Common myeloid progenitor, CD34-positive (primary cell): ENCODE measurements around the gene MYH4.

Experiments used
- CTCF ChIA-PET: fragments of 350-600 bp; sonication (Branson Sonifier 250); formaldehyde crosslinking; loops from one replicate; lab custom pipeline; 2021; ENCODE audit warnings: antibody characterized with exemption; lab: Charles Lee
- POLR2A ChIA-PET: fragments of 350-600 bp; sonication (Branson Sonifier 250); formaldehyde crosslinking; loops from one replicate; lab custom pipeline; 2021; ENCODE audit warnings: antibody characterized with exemption; lab: Charles Lee
- DNase-seq, 3 donors: peaks; one replicate each; pipeline versions ENCODE4 v3.0.0 to v3.0.0-alpha.2; 2013
- H3K27ac ChIP-seq, 2 experiments: 1 replicate in 1 of 2; 2 replicates in 1 of 2; pipeline ENCODE4 v1.7.0; 2013; ENCODE audit warnings: inconsistent platforms in 2 of 2, low read length in 2 of 2, mild to moderate bottlenecking in 2 of 2, low read depth in 1 of 2, moderate library complexity in 1 of 2; ENCODE audit not compliant: severe bottlenecking in 2 of 2, insufficient read depth in 1 of 2, poor library complexity in 1 of 2
- H3K27me3 ChIP-seq, 5 experiments: replicated peaks in 2 of 5; 1 replicate in 3 of 5; 2 replicates in 2 of 5; pipeline versions ENCODE4 v1.6.1 to v1.7.0; 2013; ENCODE audit warnings: low read length in 4 of 5, mild to moderate bottlenecking in 2 of 5, moderate library complexity in 2 of 5, inconsistent platforms in 1 of 5; ENCODE audit not compliant: insufficient read depth in 5 of 5, control insufficient read depth in 4 of 5
- H3K36me3 ChIP-seq, 4 experiments: 1 replicate in 2 of 4; 2 replicates in 2 of 4; pipeline versions ENCODE4 v1.6.1 to v1.7.0; 2013; ENCODE audit warnings: low read length in 3 of 4, control low read depth in 1 of 4, mild to moderate bottlenecking in 1 of 4; ENCODE audit not compliant: control insufficient read depth in 4 of 4, insufficient read depth in 4 of 4
- H3K4me1 ChIP-seq, 4 experiments: 1 replicate in 3 of 4; 2 replicates in 1 of 4; pipeline versions ENCODE4 v1.6.1 to v1.7.1; 2013; ENCODE audit warnings: low read length in 3 of 4, mild to moderate bottlenecking in 3 of 4, control low read depth in 1 of 4, inconsistent platforms in 1 of 4, moderate library complexity in 1 of 4; ENCODE audit not compliant: control insufficient read depth in 4 of 4, insufficient read depth in 4 of 4; ENCODE audit errors: control extremely low read depth in 1 of 4
- H3K4me3 ChIP-seq, 7 experiments: 1 replicate in 4 of 7; 2 replicates in 3 of 7; pipeline versions ENCODE4 v1.5.1 to v1.7.0; 2013; ENCODE audit warnings: mild to moderate bottlenecking in 7 of 7, low read length in 6 of 7, moderate library complexity in 6 of 7, inconsistent platforms in 2 of 7, low read depth in 2 of 7, control low read depth in 1 of 7; ENCODE audit not compliant: insufficient read depth in 4 of 7, control insufficient read depth in 1 of 7; ENCODE audit errors: extremely low read depth in 1 of 7
- H3K9me3 ChIP-seq, 5 experiments: 1 replicate in 4 of 5; 2 replicates in 1 of 5; pipeline versions ENCODE4 v1.6.1 to v1.7.1; 2013; ENCODE audit warnings: low read length in 4 of 5, mild to moderate bottlenecking in 2 of 5, inconsistent platforms in 1 of 5, low read depth in 1 of 5, moderate library complexity in 1 of 5; ENCODE audit not compliant: control insufficient read depth in 4 of 5, insufficient read depth in 2 of 5; ENCODE audit errors: control extremely low read depth in 1 of 5
- WGBS: methylation state at CpG from one replicate; pipeline ENCODE4 v1.1.5; 2013; ENCODE audit not compliant: insufficient coverage; 5-methylcytosine and 5-hydroxymethylcytosine counted together

The MYH4 gene

DNA sequence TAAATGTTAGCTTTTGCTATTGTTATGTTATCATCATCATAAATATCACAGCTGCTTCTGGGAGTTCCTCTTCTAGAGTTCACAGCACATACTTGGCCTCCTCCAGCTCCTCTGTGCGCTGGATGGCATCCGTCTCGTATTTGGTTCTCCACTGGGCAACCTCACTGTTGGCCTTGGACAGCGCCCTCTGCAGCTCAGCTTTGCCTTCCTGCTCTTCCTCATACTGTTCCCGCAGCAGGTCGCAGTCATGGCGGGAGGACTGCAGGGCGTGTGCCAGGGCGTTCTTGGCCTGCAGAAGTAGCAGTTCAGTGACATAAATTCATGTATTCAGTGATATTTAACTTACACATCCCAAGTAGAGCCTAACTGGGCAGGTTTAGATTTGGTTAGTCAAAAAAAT, 71.0 kb downstream of the MYH4 start:
- Histone ChIP-seq H3K27ac (no peak overlapping the region), H3K4me3 (no peak overlapping the region), H3K9me3 (no peaks in the 10 kb centered on the region), H3K4me1 (no peaks in the 10 kb centered on the region), H3K27me3 (peaks cover 0 to 6% (median 0%) of the 10 kb centered on the region in 5 experiments), H3K36me3 (no peaks in the 10 kb centered on the region)
- no peak for DNase-seq
- 86% methylated on average over 3 of the region's 9 CpGs for WGBS
- CTCF ChIA-PET: no interaction called here
- POLR2A ChIA-PET: no interaction called here

DNA sequence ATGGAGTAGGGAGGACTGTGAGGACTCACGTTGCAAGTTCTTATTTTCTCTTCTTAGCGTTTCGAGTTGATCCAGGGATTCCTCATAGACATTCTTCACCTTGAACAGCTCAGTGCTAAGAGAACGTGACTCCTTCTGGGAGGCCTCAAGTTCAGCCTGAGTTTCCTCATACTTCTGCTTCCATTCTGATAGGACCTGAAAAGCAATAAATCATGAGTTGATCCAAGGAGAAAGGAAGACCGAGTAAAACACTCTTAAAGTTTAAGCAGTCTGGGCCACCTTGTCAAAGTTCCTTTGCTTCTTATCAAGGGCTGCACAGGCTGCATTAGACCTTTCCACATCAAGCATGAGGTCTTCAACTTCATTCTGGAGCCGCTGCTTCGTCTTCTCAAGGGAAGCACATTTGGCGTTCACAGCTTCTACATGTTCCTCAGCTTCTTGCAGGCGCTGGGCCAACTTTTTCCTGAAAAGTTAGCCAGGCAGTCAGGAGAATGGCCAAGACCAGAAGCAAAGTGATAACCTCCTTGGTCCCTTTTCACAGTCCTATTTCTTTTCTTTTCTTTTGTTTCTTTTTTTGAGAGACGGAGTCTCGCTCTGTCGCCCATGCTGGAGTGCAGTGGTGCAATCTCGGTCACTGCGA, 72.7 kb downstream of the MYH4 start:
- WGBS: 63% methylated on average over 13 of the region's 14 CpGs
- CTCF ChIA-PET: interaction anchor here (0.6 kb wide), 1 partner anchor 645 kb away, joined by 3 read pairs; no protein-coding TSS in a partner anchor

GRCh38 chr17:10394201-10394887, 75.0 kb downstream of the MYH4 start:
- no peak for DNase-seq
- Histone ChIP-seq H3K36me3 (no peaks in the 10 kb centered on the region), H3K9me3 (no peaks in the 10 kb centered on the region), H3K4me3 (no peak overlapping the region), H3K27ac (no peak overlapping the region), H3K4me1 (no peaks in the 10 kb centered on the region), H3K27me3 (peaks cover 0 to 11% (median 2%) of the 10 kb centered on the region in 5 experiments)
- ChIA-PET CTCF (interaction anchor here (0.6 kb wide), 2 partner anchors 53 to 178 kb away, joined by 3 read pairs; no protein-coding TSS in a partner anchor), POLR2A (no interaction called here)
- 98% methylated on average over 6 of the region's 6 CpGs for WGBS

More for the DNA sequence above, 72.7 kb downstream of the MYH4 start:
- H3K9me3 ChIP-seq: no peaks in the 10 kb centered on the region
- no peak overlapping the region for H3K27ac ChIP-seq
- no peaks in the 10 kb centered on the region for H3K4me1 ChIP-seq
- peaks cover 0 to 11% (median 0%) of the 10 kb centered on the region in 5 experiments for H3K27me3 ChIP-seq
- POLR2A ChIA-PET: no interaction called here
- DNase-seq: no peak
- no peaks in the 10 kb centered on the region for H3K36me3 ChIP-seq
- no peak overlapping the region for H3K4me3 ChIP-seq
